T-helper 17 cell (primary cell): ENCODE results near the gene SCAP. TPM values are rescaled to one million over a fixed set of nuclear protein-coding genes. Genes with fewer than 3 reads are reported as not detected.
"Not testable (repeated sequence)": the region's sequence is repeated elsewhere in the genome, so short reads cannot be mapped to it uniquely, and the experiment has no call there.

Experiments
- ATAC-seq: fragments of 150-1000 bp; cut with Tn5 transposase; 2 replicates; pipeline ENCODE4 v1.10.0; 2021; ENCODE audit warnings: mild to moderate bottlenecking, moderate library complexity
- DNase-seq, 3 donors: peaks; one replicate each; pipeline versions ENCODE4 v3.0.0 to v3.0.0-alpha.2; 2020 to 2021
- H3K9me3 ChIP-seq: one replicate; pipeline ENCODE4 v1.7.0; 2013; ENCODE audit warnings: low read length, mild to moderate bottlenecking; ENCODE audit not compliant: control insufficient read depth, poor library complexity, severe bottlenecking
- H3K27ac Mint-ChIP-seq: one replicate; pipeline ENCODE4 v1.8.0; 2022; ENCODE audit warnings: mild to moderate bottlenecking, moderate library complexity, mixed read lengths
- H3K27me3 Mint-ChIP-seq: one replicate; pipeline ENCODE4 v1.8.0; 2022; ENCODE audit warnings: mixed read lengths
- H3K36me3 Mint-ChIP-seq: one replicate; pipeline ENCODE4 v1.8.0; 2022; ENCODE audit warnings: low read depth, mixed read lengths
- H3K4me1 Mint-ChIP-seq: one replicate; pipeline ENCODE4 v1.8.0; 2022; ENCODE audit warnings: mild to moderate bottlenecking, mixed read lengths
- H3K4me3 Mint-ChIP-seq: one replicate; pipeline ENCODE4 v1.8.0; 2022; ENCODE audit warnings: mild to moderate bottlenecking, moderate library complexity, mixed read lengths
- total RNA-seq, 4 donors: library from RNA in 2 of 4; stranded (reverse) in 2 of 4; gene quantifications; one replicate each; pipeline ENCODE4 v1.2.3 and lab custom pipeline; 2022 to 2026

The SCAP gene
- total RNA-seq, 2 donors from 2014 or later: 78.5 to 81.9 TPM

DNA sequence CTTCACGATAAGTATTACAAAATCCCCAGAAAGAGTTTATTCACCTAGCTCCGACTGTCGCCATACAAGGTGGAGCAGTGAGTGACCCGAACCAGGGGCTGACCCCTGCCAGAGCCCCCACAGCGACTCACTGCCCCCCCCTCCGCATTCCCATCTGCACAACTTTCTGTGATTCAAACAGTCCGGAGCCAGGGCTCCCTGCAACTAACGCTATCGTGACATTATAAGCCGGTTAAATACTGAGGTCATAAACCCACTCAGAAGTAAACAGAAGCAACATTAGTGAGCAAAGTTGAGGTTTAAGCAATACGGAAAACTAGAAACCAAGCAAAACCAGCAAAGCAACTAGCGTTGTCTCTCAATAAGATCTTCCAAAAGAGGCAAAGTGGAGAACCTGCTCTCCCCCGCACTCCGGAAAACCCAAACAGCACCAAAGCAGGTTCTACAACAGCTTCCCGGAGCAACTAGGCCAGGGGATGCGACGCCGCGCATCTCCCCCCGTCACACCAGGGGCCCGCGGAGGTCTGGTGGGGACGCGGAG is 642 bp downstream of the SCAP start:
- H3K27me3 Mint-ChIP-seq: no peaks in the 10 kb centered on the region
- DNase-seq (no peak), ATAC-seq (no peak)
- peak overlapping the region; percentile 89 for H3K27ac Mint-ChIP-seq
- H3K4me1 Mint-ChIP-seq: peaks cover 32% of the 10 kb centered on the region
- peak overlapping the region; percentile 97 for H3K4me3 Mint-ChIP-seq
- H3K36me3 Mint-ChIP-seq: no peaks in the 10 kb centered on the region
- H3K9me3 ChIP-seq: no peaks in the 10 kb centered on the region

GRCh38 chr3:47473391-47473790 is 2.4 kb downstream of the SCAP start:
- peaks cover 33% of the 10 kb centered on the region for H3K4me1 Mint-ChIP-seq

GRCh38 chr3:47469616-47470015 is 6.1 kb downstream of the SCAP start:
- ATAC-seq: no peak
- H3K36me3 Mint-ChIP-seq: peaks cover 5% of the 10 kb centered on the region
- no peak for DNase-seq
- no peak overlapping the region for H3K27ac Mint-ChIP-seq
- no peak overlapping the region for H3K4me3 Mint-ChIP-seq
- H3K27me3 Mint-ChIP-seq: no peaks in the 10 kb centered on the region
- H3K4me1 Mint-ChIP-seq: peaks cover 31% of the 10 kb centered on the region
- no peaks in the 10 kb centered on the region for H3K9me3 ChIP-seq

More at GRCh38 chr3:47473391-47473790, 2.4 kb downstream of the SCAP start:
- Mint-ChIP-seq H3K4me3 (peak overlapping the region; percentile 73), H3K36me3 (no peaks in the 10 kb centered on the region), H3K27me3 (no peaks in the 10 kb centered on the region), H3K27ac (no peak overlapping the region)
- ATAC-seq (no peak), DNase-seq (no peak)
- H3K9me3 ChIP-seq: no peaks in the 10 kb centered on the region

DNA sequence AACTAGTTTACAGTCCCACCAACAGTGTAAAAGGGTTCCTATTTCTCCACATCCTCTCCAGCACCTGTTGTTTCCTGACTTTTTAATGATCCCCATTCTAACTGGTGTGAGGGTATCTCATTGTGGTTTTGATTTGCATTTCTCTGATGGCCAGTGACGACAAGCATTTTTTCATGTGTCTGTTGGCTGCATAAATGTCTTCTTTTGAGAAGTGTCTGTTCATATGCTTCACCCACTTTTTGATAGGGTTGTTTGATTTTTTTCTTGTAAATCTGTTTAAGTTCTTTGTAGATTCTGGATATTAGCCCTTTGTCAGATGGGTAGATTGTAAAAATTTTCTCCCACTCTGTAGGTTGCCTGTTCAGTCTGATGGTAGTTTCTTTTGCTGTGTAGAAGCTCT is 7.4 kb downstream of the SCAP start:
- H3K27me3 Mint-ChIP-seq, H3K4me3 Mint-ChIP-seq, H3K27ac Mint-ChIP-seq, H3K9me3 ChIP-seq, ATAC-seq, H3K36me3 Mint-ChIP-seq, DNase-seq: not testable (repeated sequence)
- peaks cover 23% of the 10 kb centered on the region for H3K4me1 Mint-ChIP-seq

DNA sequence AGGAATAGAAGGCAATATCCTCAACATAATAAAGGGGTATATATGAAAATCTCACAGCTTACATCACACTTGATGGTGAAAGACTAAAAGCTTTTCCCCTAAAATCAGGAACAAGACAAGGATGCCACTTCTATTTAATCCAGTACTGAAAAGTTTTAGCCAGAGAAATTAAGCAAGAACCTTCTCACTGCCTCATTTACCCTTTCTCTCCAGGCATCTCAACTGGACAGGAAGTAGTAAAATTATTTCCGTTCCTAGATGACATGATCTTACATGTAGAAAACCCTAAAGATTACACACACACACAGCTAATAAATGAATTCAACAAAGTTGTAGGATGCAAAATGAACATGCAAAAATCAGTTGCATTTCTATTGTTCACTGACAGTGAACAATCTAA is 11.2 kb downstream of the SCAP start:
- H3K9me3 ChIP-seq: no peaks in the 10 kb centered on the region
- H3K27me3 Mint-ChIP-seq: no peaks in the 10 kb centered on the region
- no peak overlapping the region for H3K4me3 Mint-ChIP-seq
- no peak overlapping the region for H3K27ac Mint-ChIP-seq
- DNase-seq (no peak), ATAC-seq (no peak)
- H3K36me3 Mint-ChIP-seq: peaks cover 5% of the 10 kb centered on the region
- peaks cover 18% of the 10 kb centered on the region for H3K4me1 Mint-ChIP-seq

DNA sequence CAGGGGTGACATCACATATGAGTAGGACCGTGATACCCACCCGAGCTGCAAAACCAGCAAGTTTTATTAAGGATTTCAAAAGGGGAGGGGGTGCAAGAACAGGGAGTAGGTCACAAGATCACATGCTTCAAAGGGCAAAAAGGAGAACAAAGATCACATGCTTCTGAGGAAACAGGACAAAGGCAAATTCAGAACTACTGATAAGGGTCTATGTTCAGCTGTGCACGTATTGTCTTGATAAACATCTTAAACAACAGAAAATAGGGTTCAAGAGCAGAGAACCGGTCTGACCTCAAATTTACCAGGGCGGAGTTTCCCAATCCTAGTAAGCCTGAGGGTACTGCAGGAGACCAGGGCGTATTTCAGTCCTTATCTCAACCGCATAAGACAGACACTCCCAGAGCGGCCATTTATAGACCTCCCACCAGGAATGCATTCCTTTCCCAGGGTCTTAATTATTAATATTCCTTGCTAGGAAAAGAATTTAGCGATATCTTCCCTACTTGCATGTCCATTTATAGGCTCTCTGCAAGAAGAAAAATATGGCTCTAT is 16.1 kb downstream of the SCAP start:
- not testable (repeated sequence) for H3K27ac Mint-ChIP-seq, H3K36me3 Mint-ChIP-seq, ATAC-seq, DNase-seq, H3K4me3 Mint-ChIP-seq, H3K9me3 ChIP-seq, H3K27me3 Mint-ChIP-seq
- peaks cover 19% of the 10 kb centered on the region for H3K4me1 Mint-ChIP-seq

GRCh38 chr3:47456984-47457383 is 18.8 kb downstream of the SCAP start:
- H3K27ac Mint-ChIP-seq: peak overlapping the region; percentile 32
- H3K36me3 Mint-ChIP-seq: no peaks in the 10 kb centered on the region
- ATAC-seq (no peak), DNase-seq (no peak)
- peaks cover 17% of the 10 kb centered on the region for H3K4me1 Mint-ChIP-seq
- H3K9me3 ChIP-seq: no peaks in the 10 kb centered on the region
- no peaks in the 10 kb centered on the region for H3K27me3 Mint-ChIP-seq
- no peak overlapping the region for H3K4me3 Mint-ChIP-seq

DNA sequence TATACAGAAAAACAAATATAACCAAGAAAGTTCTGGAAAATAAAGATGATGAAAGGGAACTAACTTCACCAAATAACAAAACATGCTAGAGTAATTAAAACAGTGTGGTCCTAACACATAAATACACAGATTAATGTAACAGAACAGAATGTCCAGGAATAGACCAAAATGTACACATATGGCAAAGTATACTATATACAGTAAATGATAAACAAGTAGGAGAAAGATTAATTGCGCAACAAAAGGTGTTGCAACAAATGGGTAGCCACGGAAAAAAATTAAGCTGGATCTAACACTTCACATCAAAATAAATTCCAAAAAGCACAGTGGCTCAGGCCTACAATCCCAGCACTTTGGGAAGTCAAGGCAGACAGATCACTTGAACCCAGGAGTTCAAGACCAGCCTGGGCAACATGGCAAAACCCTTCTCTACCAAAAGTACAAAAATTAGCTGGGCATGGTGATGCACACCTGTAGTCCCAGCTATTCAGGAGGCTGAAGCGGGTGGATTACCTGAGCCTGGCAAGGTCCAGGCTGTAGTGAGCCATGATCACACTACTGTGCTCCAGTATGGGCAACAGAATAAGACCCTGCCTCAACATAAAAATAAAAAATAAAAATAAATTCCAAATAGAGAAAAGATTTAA is 19.8 kb downstream of the SCAP start:
- Mint-ChIP-seq H3K27me3 (no peaks in the 10 kb centered on the region), H3K27ac (no peak overlapping the region), H3K4me3 (no peak overlapping the region), H3K4me1 (peaks cover 24% of the 10 kb centered on the region), H3K36me3 (peaks cover 2% of the 10 kb centered on the region)
- ATAC-seq: no peak
- no peak for DNase-seq
- no peaks in the 10 kb centered on the region for H3K9me3 ChIP-seq

- peaks cover 26% of the 10 kb centered on the region for H3K4me1 Mint-ChIP-seq
- no peak for ATAC-seq
- H3K27ac Mint-ChIP-seq: peak overlapping the region; percentile 82
- DNase-seq: no peak
- H3K27me3 Mint-ChIP-seq: no peaks in the 10 kb centered on the region
- H3K9me3 ChIP-seq: no peaks in the 10 kb centered on the region
- H3K36me3 Mint-ChIP-seq: peaks cover 4% of the 10 kb centered on the region
- no peak overlapping the region for H3K4me3 Mint-ChIP-seq
Observed at GRCh38 chr3:47452453-47453215, 23.1 kb downstream of the SCAP start.

GRCh38 chr3:47444103-47444502 is 31.6 kb downstream of the SCAP start:
- no peak for ATAC-seq
- peaks cover 16% of the 10 kb centered on the region for H3K4me1 Mint-ChIP-seq
- H3K9me3 ChIP-seq: no peaks in the 10 kb centered on the region
- H3K4me3 Mint-ChIP-seq: no peak overlapping the region
- H3K27ac Mint-ChIP-seq: peak overlapping the region; percentile 85
- DNase-seq: no peak
- peaks cover 2% of the 10 kb centered on the region for H3K36me3 Mint-ChIP-seq
- H3K27me3 Mint-ChIP-seq: no peaks in the 10 kb centered on the region

GRCh38 chr3:47443611-47443995 is 32.1 kb downstream of the SCAP start:
- Mint-ChIP-seq H3K36me3 (peaks cover 2% of the 10 kb centered on the region), H3K4me1 (peaks cover 16% of the 10 kb centered on the region), H3K27ac (peak overlapping the region; percentile 85), H3K27me3 (no peaks in the 10 kb centered on the region), H3K4me3 (no peak overlapping the region)
- ATAC-seq (no peak), DNase-seq (no peak)
- H3K9me3 ChIP-seq: no peaks in the 10 kb centered on the region

- Mint-ChIP-seq H3K4me3 (no peak overlapping the region), H3K27ac (peak overlapping the region; percentile 27), H3K4me1 (peaks cover 13% of the 10 kb centered on the region), H3K27me3 (no peaks in the 10 kb centered on the region), H3K36me3 (no peaks in the 10 kb centered on the region)
- no peak for ATAC-seq
- DNase-seq: no peak
- no peaks in the 10 kb centered on the region for H3K9me3 ChIP-seq
Observed at GRCh38 chr3:47441796-47442551, 33.8 kb downstream of the SCAP start.

DNA sequence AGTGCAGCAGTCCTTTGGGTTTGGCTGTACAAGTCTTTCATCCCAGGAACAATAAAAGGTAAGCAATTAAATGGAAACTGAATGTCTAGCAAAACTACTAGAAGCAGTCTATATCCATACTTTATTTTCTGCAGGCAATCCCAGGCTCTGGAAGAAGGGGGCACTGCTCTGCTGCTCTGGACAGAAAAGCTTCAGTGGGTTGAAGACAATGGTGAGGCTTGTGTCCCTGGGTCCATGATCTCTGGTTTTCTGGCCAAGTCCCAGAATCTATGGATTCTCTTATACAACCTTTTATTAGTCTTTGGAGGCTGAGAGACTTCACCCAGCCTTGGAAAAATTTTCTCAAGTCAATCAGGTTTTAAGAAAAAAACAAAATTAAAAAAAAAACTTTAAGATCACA is 35.6 kb downstream of the SCAP start:
- Mint-ChIP-seq H3K36me3 (no peaks in the 10 kb centered on the region), H3K4me1 (peaks cover 13% of the 10 kb centered on the region), H3K27me3 (no peaks in the 10 kb centered on the region), H3K27ac (no peak overlapping the region), H3K4me3 (no peak overlapping the region)
- H3K9me3 ChIP-seq: no peaks in the 10 kb centered on the region
- ATAC-seq (no peak), DNase-seq (no peak)
